IPS-15b (cell line): ENCODE data around the gene GPS2.

Source experiments
- H3K27me3 ChIP-seq: one replicate; pipeline ENCODE4 v1.6.1; 2013; ENCODE audit warnings: low read length; ENCODE audit not compliant: control insufficient read depth, insufficient read depth
- H3K36me3 ChIP-seq: one replicate; pipeline ENCODE4 v1.6.1; 2013; ENCODE audit warnings: low read length; ENCODE audit not compliant: control insufficient read depth, insufficient read depth
- H3K4me1 ChIP-seq: one replicate; pipeline ENCODE4 v1.6.1; 2013; ENCODE audit warnings: mild to moderate bottlenecking, low read length; ENCODE audit not compliant: control insufficient read depth, insufficient read depth
- H3K4me3 ChIP-seq: one replicate; pipeline ENCODE4 v1.5.1; 2013; ENCODE audit warnings: low read depth, low read length
- H3K9ac ChIP-seq: one replicate; pipeline ENCODE4 v1.6.1; 2013; ENCODE audit warnings: low read depth, mild to moderate bottlenecking, low read length
- H3K9me3 ChIP-seq: one replicate; pipeline ENCODE4 v1.6.1; 2013; ENCODE audit warnings: mild to moderate bottlenecking, low read length; ENCODE audit not compliant: control insufficient read depth, insufficient read depth

The GPS2 gene

GRCh38 chr17:7314719-7315569 is at the start of gene GPS2:
GPS2 (minus strand) TSS chr17:7315360; CDS start chr17:7315052, 308 bp downstream.
- Histone ChIP-seq H3K27me3 (no peaks in the 10 kb centered on the region), H3K9me3 (no peaks in the 10 kb centered on the region), H3K36me3 (peaks cover 67% of the 10 kb centered on the region), H3K4me3 (peak within 1 kb of the TSS; percentile 75), H3K4me1 (no peaks in the 10 kb centered on the region), H3K9ac (peak within 1 kb of the TSS; percentile 91)

- H3K9ac ChIP-seq: no peak overlapping the region
- no peak overlapping the region for H3K4me3 ChIP-seq
- peaks cover 2% of the 10 kb centered on the region for H3K4me1 ChIP-seq
- no peaks in the 10 kb centered on the region for H3K27me3 ChIP-seq
- H3K36me3 ChIP-seq: no peaks in the 10 kb centered on the region
- H3K9me3 ChIP-seq: no peaks in the 10 kb centered on the region
These were observed 48.2 kb upstream of the GPS2 start for GRCh38 chr17:7363311-7363710.

GRCh38 chr17:7361906-7362305 is 46.7 kb upstream of the GPS2 start:
- Histone ChIP-seq H3K36me3 (no peaks in the 10 kb centered on the region), H3K9me3 (no peaks in the 10 kb centered on the region), H3K9ac (no peak overlapping the region), H3K4me1 (no peaks in the 10 kb centered on the region), H3K27me3 (peaks cover 2% of the 10 kb centered on the region), H3K4me3 (no peak overlapping the region)

GRCh38 chr17:7357381-7357780 is 42.2 kb upstream of the GPS2 start:
- no peak overlapping the region for H3K9ac ChIP-seq
- H3K9me3 ChIP-seq: no peaks in the 10 kb centered on the region

GRCh38 chr17:7356756-7357155 is 41.6 kb upstream of the GPS2 start:
- H3K9me3 ChIP-seq: no peaks in the 10 kb centered on the region
- H3K4me3 ChIP-seq: no peak overlapping the region
- H3K36me3 ChIP-seq: no peaks in the 10 kb centered on the region
- no peaks in the 10 kb centered on the region for H3K4me1 ChIP-seq
- no peak overlapping the region for H3K9ac ChIP-seq
- peaks cover 2% of the 10 kb centered on the region for H3K27me3 ChIP-seq

More at GRCh38 chr17:7357381-7357780, 42.2 kb upstream of the GPS2 start:
- Histone ChIP-seq H3K4me3 (no peak overlapping the region), H3K27me3 (peaks cover 2% of the 10 kb centered on the region), H3K36me3 (no peaks in the 10 kb centered on the region), H3K4me1 (no peaks in the 10 kb centered on the region)

- no peaks in the 10 kb centered on the region for H3K9me3 ChIP-seq
- no peaks in the 10 kb centered on the region for H3K4me1 ChIP-seq
- no peaks in the 10 kb centered on the region for H3K36me3 ChIP-seq
- no peak overlapping the region for H3K9ac ChIP-seq
- peak overlapping the region; percentile 49 for H3K4me3 ChIP-seq
- H3K27me3 ChIP-seq: peaks cover 2% of the 10 kb centered on the region
These were observed 41.0 kb upstream of the GPS2 start for GRCh38 chr17:7356072-7356549.

- no peaks in the 10 kb centered on the region for H3K4me1 ChIP-seq
- no peak overlapping the region for H3K9ac ChIP-seq
- H3K4me3 ChIP-seq: no peak overlapping the region
- no peaks in the 10 kb centered on the region for H3K9me3 ChIP-seq
- H3K36me3 ChIP-seq: no peaks in the 10 kb centered on the region
- peaks cover 2% of the 10 kb centered on the region for H3K27me3 ChIP-seq
These were observed 40.4 kb upstream of the GPS2 start for GRCh38 chr17:7355573-7355972.

- Histone ChIP-seq H3K36me3 (no peaks in the 10 kb centered on the region), H3K4me1 (no peaks in the 10 kb centered on the region), H3K9me3 (no peaks in the 10 kb centered on the region), H3K4me3 (no peak within 1 kb of the TSS), H3K9ac (no peak within 1 kb of the TSS), H3K27me3 (peaks cover 2% of the 10 kb centered on the region)
These were observed 39.9 kb upstream of the GPS2 start, which contains the start of gene TMEM95 for GRCh38 chr17:7355053-7355452. TMEM95 (plus strand) TSS chr17:7355156; CDS start chr17:7355205, 49 bp downstream.

GRCh38 chr17:7354262-7354843 is 39.2 kb upstream of the GPS2 start:
- peaks cover 2% of the 10 kb centered on the region for H3K27me3 ChIP-seq
- H3K9me3 ChIP-seq: no peaks in the 10 kb centered on the region
- H3K9ac ChIP-seq: no peak overlapping the region
- H3K4me3 ChIP-seq: no peak overlapping the region
- H3K4me1 ChIP-seq: peaks cover 5% of the 10 kb centered on the region
- no peaks in the 10 kb centered on the region for H3K36me3 ChIP-seq

GRCh38 chr17:7352910-7353635 is 37.9 kb upstream of the GPS2 start:
- Histone ChIP-seq H3K9ac (no peak overlapping the region), H3K36me3 (no peaks in the 10 kb centered on the region), H3K4me3 (peak overlapping the region; percentile 83), H3K4me1 (peaks cover 5% of the 10 kb centered on the region), H3K27me3 (peaks cover 2% of the 10 kb centered on the region), H3K9me3 (no peaks in the 10 kb centered on the region)

- peaks cover 5% of the 10 kb centered on the region for H3K4me1 ChIP-seq
- H3K27me3 ChIP-seq: peaks cover 2% of the 10 kb centered on the region
- no peaks in the 10 kb centered on the region for H3K36me3 ChIP-seq
- H3K9me3 ChIP-seq: no peaks in the 10 kb centered on the region
- H3K9ac ChIP-seq: no peak overlapping the region
- peak overlapping the region; percentile 83 for H3K4me3 ChIP-seq
These were observed 37.3 kb upstream of the GPS2 start for GRCh38 chr17:7352503-7352889.
